ENCODE data around the gene EFCAB13. TPM values are rescaled to one million over a fixed set of nuclear protein-coding genes. Genes with fewer than 3 reads are reported as not detected.
"Not testable (repeated sequence)": the region's sequence is repeated elsewhere in the genome, so short reads cannot be mapped to it uniquely, and the experiment has no call there.

The EFCAB13 gene
- total and polyA plus RNA-seq, 12 donors = 1.1 to 7.5 (median 3.4) TPM

DNA sequence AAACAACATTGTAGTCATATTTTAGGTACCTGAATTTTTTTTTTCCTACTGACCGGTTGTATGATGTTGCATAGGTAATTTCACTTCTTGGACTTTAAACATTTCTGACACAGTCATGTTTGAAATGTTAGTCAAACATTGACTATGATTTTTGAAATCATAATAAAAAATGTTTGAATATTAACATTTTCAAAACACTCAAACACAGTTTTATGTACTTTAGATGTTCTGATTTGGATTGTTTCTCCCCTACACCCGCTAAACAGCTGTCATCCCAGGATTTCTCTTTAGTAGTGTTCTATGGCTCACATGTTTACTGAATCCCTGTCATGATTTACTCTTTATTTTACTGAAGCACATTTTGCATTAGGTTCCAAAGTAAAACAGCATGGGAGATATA is 104.2 kb downstream of the EFCAB13 start:
- no peak overlapping the region for H3K27ac ChIP-seq
- no peak for DNase-seq
- peaks cover 0 to 9% of the 10 kb centered on the region in 2 donors for H3K4me1 ChIP-seq (replicated peaks in 1 of 2)
- WGBS, 4 donors = 96 to 98% (median 97%) methylated on average over 2 of the region's 2 CpGs
- H3K4me3 ChIP-seq = no peak overlapping the region
- intact Hi-C loops (cut with DNase I) = no loop called here
- no peak for TF ChIP-seq POLR2A (IDR thresholded peaks at IDR 0.05)
- TF ChIP-seq, protein P1, sequence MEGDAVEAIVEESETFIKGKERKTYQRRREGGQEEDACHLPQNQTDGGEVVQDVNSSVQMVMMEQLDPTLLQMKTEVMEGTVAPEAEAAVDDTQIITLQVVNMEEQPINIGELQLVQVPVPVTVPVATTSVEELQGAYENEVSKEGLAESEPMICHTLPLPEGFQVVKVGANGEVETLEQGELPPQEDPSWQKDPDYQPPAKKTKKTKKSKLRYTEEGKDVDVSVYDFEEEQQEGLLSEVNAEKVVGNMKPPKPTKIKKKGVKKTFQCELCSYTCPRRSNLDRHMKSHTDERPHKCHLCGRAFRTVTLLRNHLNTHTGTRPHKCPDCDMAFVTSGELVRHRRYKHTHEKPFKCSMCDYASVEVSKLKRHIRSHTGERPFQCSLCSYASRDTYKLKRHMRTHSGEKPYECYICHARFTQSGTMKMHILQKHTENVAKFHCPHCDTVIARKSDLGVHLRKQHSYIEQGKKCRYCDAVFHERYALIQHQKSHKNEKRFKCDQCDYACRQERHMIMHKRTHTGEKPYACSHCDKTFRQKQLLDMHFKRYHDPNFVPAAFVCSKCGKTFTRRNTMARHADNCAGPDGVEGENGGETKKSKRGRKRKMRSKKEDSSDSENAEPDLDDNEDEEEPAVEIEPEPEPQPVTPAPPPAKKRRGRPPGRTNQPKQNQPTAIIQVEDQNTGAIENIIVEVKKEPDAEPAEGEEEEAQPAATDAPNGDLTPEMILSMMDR (IDR thresholded peaks at IDR 0.05) = no peak
- H3K9me3 ChIP-seq (replicated peaks in 1 of 3) = no peaks in the 10 kb centered on the region
- H3K36me3 ChIP-seq (replicated peaks in 1 of 2) = no peaks in the 10 kb centered on the region
- H3K27me3 ChIP-seq = no peaks in the 10 kb centered on the region

- WGBS, 4 donors = 96 to 98% (median 98%) methylated on average over 9 of the region's 9 CpGs
These were observed 108.5 kb downstream of the EFCAB13 start for GRCh38 chr17:47432240-47432639.

GRCh38 chr17:47465165-47465564 is 141.4 kb downstream of the EFCAB13 start:
- Histone ChIP-seq H3K9me3 (replicated peaks in 1 of 3) (no peaks in the 10 kb centered on the region), H3K27ac (no peak overlapping the region), H3K4me1 (replicated peaks in 1 of 2) (no peaks in the 10 kb centered on the region), H3K27me3 (no peaks in the 10 kb centered on the region), H3K4me3 (no peak overlapping the region), H3K36me3 (replicated peaks in 1 of 2) (no peaks in the 10 kb centered on the region)
- intact Hi-C loops (cut with DNase I) = no loop called here
- 93 to 97% (median 95%) methylated on average over 3 of the region's 3 CpGs for WGBS, 4 donors
- TF ChIP-seq, protein P1 (IDR thresholded peaks at IDR 0.05) = no peak
- TF ChIP-seq POLR2A (IDR thresholded peaks at IDR 0.05) = no peak
- DNase-seq = no peak

More at GRCh38 chr17:47432240-47432639, 108.5 kb downstream of the EFCAB13 start:
- H3K4me1 ChIP-seq (replicated peaks in 1 of 2); DNase-seq; H3K36me3 ChIP-seq (replicated peaks in 1 of 2); intact Hi-C loops (cut with DNase I); H3K9me3 ChIP-seq (replicated peaks in 1 of 3); H3K4me3 ChIP-seq; H3K27me3 ChIP-seq; H3K27ac ChIP-seq: not testable (repeated sequence)

DNA sequence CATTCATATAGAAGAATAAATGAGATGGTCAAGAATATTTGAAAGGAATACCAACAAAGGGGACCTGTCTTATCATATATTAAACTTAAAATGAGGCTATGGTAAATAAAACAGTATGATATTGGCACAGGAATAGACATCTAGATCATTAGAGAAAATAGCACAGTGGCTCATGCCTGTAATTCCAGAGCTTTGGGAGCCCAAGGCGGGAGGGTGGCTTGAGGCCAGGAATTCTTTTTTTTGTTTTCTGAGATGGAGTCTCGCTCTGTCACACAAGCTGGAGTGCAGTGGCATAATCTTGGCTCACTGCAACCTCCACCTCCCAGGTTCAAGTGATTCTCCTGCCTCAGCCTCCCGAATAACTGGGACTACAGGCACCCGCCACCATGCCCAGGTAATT is 143.2 kb downstream of the EFCAB13 start:
- 85 to 91% (median 86%) methylated on average over 4 of the region's 4 CpGs for WGBS, 4 donors
- H3K4me3 ChIP-seq; intact Hi-C loops (cut with DNase I); H3K4me1 ChIP-seq (replicated peaks in 1 of 2); DNase-seq; H3K27me3 ChIP-seq; H3K9me3 ChIP-seq (replicated peaks in 1 of 3); H3K27ac ChIP-seq; H3K36me3 ChIP-seq (replicated peaks in 1 of 2): not testable (repeated sequence)

- Histone ChIP-seq H3K4me1 (replicated peaks in 1 of 2) (no peaks in the 10 kb centered on the region), H3K36me3 (replicated peaks in 1 of 2) (peaks cover 0 to 4% of the 10 kb centered on the region in 2 donors), H3K27ac (no peak overlapping the region), H3K27me3 (no peaks in the 10 kb centered on the region), H3K4me3 (no peak overlapping the region), H3K9me3 (replicated peaks in 1 of 3) (no peaks in the 10 kb centered on the region)
- no peak for TF ChIP-seq POLR2A (IDR thresholded peaks at IDR 0.05)
- TF ChIP-seq, protein P1 (IDR thresholded peaks at IDR 0.05) = no peak
- WGBS, 4 donors = 95 to 99% (median 98%) methylated on average over 5 of the region's 5 CpGs
- DNase-seq = no peak
- intact Hi-C loops (cut with DNase I) = no loop called here
These were observed 147.1 kb downstream of the EFCAB13 start for GRCh38 chr17:47470836-47471235.

GRCh38 chr17:47472073-47472472 is 148.3 kb downstream of the EFCAB13 start:
- intact Hi-C loops (cut with DNase I) = not testable (repeated sequence)

More at GRCh38 chr17:47472073-47472472, 148.3 kb downstream of the EFCAB13 start:
- not testable (repeated sequence) for H3K4me3 ChIP-seq; H3K4me1 ChIP-seq (replicated peaks in 1 of 2); H3K36me3 ChIP-seq (replicated peaks in 1 of 2); H3K27ac ChIP-seq; H3K27me3 ChIP-seq; DNase-seq; H3K9me3 ChIP-seq (replicated peaks in 1 of 3)
- 93 to 95% (median 94%) methylated on average over 6 of the region's 6 CpGs for WGBS, 4 donors

Data from adrenal gland (tissue), 12 donors.